C4-2B (cell line): ENCODE results near the gene PCYOX1L.

Experiments used
- H3K27ac ChIP-seq: fragments of 450-650 bp; 2 replicates; pipeline ENCODE4 v1.5.1; 2017
- CTCF ChIP-seq: fragments of 450-650 bp; conservative IDR thresholded peaks from 2 replicates; pipeline ENCODE4 v1.5.1; 2017; ENCODE audit warnings: mild to moderate bottlenecking
- ZFX ChIP-seq: fragments of 450-650 bp; IDR thresholded peaks from 2 replicates; pipeline ENCODE4 v1.6.1; 2017

PCYOX1L gene

GRCh38 chr5:149410721-149411432, 53.0 kb downstream of the PCYOX1L start:
- TF ChIP-seq CTCF = no peak
- no peak for TF ChIP-seq ZFX
- H3K27ac ChIP-seq = no peak overlapping the region

GRCh38 chr5:149411738-149412519, 54.1 kb downstream of the PCYOX1L start:
- TF ChIP-seq CTCF (no peak), ZFX (no peak)

GRCh38 chr5:149412783-149413476, 55.1 kb downstream of the PCYOX1L start:
- H3K27ac ChIP-seq = no peak overlapping the region
- TF ChIP-seq CTCF (no peak), ZFX (no peak)

More at GRCh38 chr5:149411738-149412519, 54.1 kb downstream of the PCYOX1L start:
- no peak overlapping the region for H3K27ac ChIP-seq

- H3K27ac ChIP-seq = no peak overlapping the region
- no peak for TF ChIP-seq CTCF
These were observed 55.8 kb downstream of the PCYOX1L start for GRCh38 chr5:149413477-149414210.

GRCh38 chr5:149414405-149415065, 56.7 kb downstream of the PCYOX1L start:
- H3K27ac ChIP-seq = no peak overlapping the region
- TF ChIP-seq CTCF = no peak
- no peak for TF ChIP-seq ZFX

GRCh38 chr5:149415066-149415967, 57.5 kb downstream of the PCYOX1L start:
- TF ChIP-seq ZFX (no peak), CTCF (no peak)
- H3K27ac ChIP-seq = no peak overlapping the region
